Measurements from ENCODE around the gene HRAS.

The HRAS gene

DNA sequence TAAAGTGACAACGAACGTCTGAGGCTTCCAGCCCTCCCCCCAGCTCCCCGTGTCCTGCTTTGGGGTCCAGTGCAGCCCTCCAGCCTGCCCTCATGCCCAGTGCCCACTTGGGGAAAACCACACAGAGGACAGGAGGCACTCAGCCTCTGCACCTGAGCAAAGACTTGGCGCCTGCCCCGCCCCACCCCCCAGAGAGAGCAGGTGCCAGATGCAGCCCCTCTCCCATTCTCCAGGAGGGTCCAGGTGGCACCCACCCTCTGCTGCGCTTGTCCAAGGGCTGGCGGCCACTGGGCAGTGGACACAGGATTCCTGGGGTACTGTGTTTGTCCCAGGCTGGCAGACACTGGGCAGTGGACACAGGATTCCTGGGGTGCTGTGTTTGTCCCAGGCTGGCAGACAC lies 44.0 kb downstream of the HRAS start:
- DNase-seq: no peak

DNA sequence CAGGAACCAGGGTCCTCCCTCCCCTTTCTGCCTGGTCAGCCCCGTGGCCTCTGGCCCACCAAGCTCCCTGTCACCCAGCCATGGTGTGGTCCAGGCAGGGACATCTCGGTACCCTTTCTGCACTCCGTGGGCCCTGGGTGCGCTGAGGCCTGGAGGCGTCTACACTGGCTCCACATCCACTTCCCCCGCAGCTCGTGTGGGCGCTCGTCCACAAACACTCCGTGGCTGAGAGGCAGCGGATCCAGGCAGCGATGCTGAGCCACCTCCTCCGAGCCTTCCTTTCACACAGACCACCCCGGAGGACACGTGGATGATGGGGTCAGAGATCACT lies 44.5 kb downstream of the HRAS start:
- no peak for DNase-seq

GRCh38 chr11:490186-490929 lies 45.0 kb downstream of the HRAS start:
- no peak for DNase-seq

GRCh38 chr11:489610-490185 lies 45.7 kb downstream of the HRAS start:
- no peak for DNase-seq

DNA sequence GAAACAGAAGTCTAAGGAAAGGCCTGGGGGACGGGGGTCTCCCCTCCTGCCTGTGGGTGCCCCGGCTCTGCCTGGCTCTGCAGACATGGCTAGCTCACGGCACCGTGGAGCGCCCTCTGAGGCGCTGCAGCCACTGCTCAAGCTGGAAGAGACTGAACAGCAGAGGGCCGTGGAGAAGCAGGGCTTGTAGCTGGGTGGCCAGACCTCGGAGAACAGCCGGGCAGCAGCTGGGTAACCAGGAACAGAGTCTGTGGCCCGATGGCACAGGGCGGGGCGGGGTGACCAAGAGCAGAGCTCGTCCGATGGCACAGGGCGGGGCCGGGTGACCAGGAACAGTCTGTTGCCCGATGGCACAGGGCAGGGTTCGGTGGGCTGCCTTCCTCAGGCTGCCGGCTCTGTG lies 46.4 kb downstream of the HRAS start:
- no peak for DNase-seq

DNA sequence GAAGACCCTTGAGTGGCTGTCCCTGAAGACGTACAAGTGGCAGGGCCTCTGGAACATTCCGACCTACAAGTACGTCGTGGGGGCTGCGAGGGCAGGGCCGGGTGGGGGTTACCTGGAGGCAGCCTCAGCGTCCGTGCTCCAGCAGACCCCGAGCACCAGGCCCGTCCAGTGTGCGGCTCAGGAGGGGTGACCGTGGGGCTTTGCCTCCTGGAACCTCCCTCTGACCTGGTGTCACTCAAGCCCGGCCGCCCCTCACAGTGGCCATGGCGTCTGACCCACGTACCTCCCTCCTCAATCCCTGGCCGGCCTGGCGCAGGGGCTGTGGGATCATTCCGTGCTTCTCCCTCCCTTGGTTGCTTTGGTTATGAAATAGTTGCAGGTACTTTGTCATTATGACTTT lies 46.8 kb downstream of the HRAS start:
- DNase-seq: no peak

GRCh38 chr11:488062-488461 lies 47.3 kb downstream of the HRAS start:
- DNase-seq: no peak

DNA sequence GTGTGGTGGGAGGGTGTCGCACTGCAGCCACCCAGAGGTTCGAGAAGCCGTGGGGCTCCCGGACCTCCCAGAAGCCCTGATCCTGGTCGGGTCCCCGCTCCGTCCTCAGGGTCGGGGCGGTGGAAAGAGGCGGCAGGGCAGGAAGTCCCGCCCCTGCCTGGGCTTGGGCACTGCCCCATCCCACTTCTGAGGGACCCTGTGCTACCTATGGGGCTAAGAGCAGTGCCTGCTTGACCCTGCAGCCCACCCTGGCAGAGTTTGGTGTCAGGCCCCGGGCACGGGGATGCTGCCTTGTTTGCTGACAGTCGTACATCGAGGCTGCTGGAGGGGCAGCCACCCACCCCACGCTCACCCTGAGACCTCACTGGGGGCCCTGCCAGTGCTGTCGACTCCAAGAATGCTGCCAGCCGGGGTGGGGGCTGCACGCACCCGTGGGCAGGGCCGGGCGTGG lies 47.8 kb downstream of the HRAS start:
- no peak for DNase-seq

GRCh38 chr11:486189-486588 lies 49.2 kb downstream of the HRAS start:
- no peak for DNase-seq

GRCh38 chr11:484616-485015 lies 50.8 kb downstream of the HRAS start:
- no peak for DNase-seq

Data from activated T-cell treated with anti-CD3 and anti-CD28 coated beads, Interleukin-2, amount 50 U/mL, for 48 hours (primary cell).